GM18861 (cell line): ENCODE measurements around the gene NSG2.

Experiments used
- ATAC-seq: cut with Tn5 transposase; IDR thresholded peaks from one replicate; pipeline ENCODE4 v1.9.1; 2021; ENCODE audit not compliant: unreplicated experiment

NSG2 gene

GRCh38 chr5:174058433-174059122 is 13.1 kb downstream of the NSG2 start:
- ATAC-seq = no peak

GRCh38 chr5:174059247-174059646 is 13.7 kb downstream of the NSG2 start:
- no peak for ATAC-seq

GRCh38 chr5:174063082-174063756 is 17.7 kb downstream of the NSG2 start:
- ATAC-seq = no peak

- ATAC-seq = no peak
Measured at GRCh38 chr5:174064171-174064570, 18.7 kb downstream of the NSG2 start.

GRCh38 chr5:174065528-174066197 is 20.2 kb downstream of the NSG2 start:
- ATAC-seq = no peak

GRCh38 chr5:174067499-174067898 is 22.0 kb downstream of the NSG2 start:
- no peak for ATAC-seq

- no peak for ATAC-seq
Measured at GRCh38 chr5:174071484-174071883, 26.0 kb downstream of the NSG2 start.

- ATAC-seq = no peak
Measured at GRCh38 chr5:174073122-174073660, 27.7 kb downstream of the NSG2 start.

GRCh38 chr5:174074369-174074768 is 28.9 kb downstream of the NSG2 start:
- ATAC-seq = no peak

- no peak for ATAC-seq
Measured at GRCh38 chr5:174078416-174078815, 32.9 kb downstream of the NSG2 start.

GRCh38 chr5:174082286-174082685 is 36.8 kb downstream of the NSG2 start:
- no peak for ATAC-seq

GRCh38 chr5:174083056-174083827 is 37.7 kb downstream of the NSG2 start:
- ATAC-seq = no peak

GRCh38 chr5:174084691-174085154 is 39.2 kb downstream of the NSG2 start:
- no peak for ATAC-seq

- ATAC-seq = no peak
Measured at GRCh38 chr5:174086751-174087150, 41.2 kb downstream of the NSG2 start.

- ATAC-seq = no peak
Measured at GRCh38 chr5:174087783-174088182, 42.3 kb downstream of the NSG2 start.

GRCh38 chr5:174090129-174090528 is 44.6 kb downstream of the NSG2 start:
- ATAC-seq = no peak

- no peak for ATAC-seq
Measured at GRCh38 chr5:174093123-174093522, 47.6 kb downstream of the NSG2 start.

GRCh38 chr5:174094857-174095606 is 49.5 kb downstream of the NSG2 start:
- ATAC-seq = no peak

- no peak for ATAC-seq
Measured at GRCh38 chr5:174096619-174097018, 51.1 kb downstream of the NSG2 start.

- ATAC-seq = no peak
Measured at GRCh38 chr5:174097486-174098185, 52.1 kb downstream of the NSG2 start.
